ENCODE results near the gene PEA15.

PEA15 gene, protein sequence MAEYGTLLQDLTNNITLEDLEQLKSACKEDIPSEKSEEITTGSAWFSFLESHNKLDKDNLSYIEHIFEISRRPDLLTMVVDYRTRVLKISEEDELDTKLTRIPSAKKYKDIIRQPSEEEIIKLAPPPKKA

DNA sequence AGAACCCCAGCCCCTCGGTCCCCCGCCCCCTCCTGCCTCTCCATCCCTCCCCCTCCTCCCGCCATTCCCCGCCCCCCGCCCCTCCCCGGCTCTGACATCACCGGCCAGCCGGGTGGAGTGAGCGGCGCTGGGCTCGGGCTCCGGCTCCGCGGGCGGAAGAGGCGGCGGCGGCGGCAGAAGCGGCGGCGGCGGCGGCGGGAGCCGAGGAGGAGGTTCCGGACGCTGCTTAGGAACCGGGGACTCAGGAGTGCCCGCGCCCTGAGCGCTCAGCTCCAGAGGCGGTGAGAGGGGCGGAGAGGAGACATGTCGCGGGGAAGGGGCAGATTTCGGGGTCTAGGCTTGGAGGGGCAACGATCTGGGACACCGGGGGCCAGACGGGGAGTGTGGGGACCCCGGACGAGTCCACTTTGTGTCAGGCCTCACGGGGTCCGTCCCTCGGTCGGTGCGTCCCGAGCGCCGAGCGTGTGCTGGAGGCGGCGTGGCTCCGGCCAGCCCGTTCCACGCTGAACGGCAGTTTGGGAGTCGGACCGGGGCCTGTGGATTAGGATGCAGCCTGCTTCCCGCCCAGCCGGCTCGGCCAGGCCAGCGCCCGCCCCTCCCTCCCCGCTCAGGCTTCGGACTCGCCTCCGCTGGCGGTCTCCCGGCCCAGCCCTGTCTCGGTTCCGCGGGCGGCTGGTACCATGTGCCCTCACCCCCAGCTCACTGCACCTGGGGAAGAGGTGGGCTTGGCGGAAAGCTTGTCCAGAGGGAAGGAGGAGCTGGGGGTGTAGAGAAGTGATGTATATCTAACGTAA, at the start of gene PEA15:
Gene PEA15, plus strand, starts transcription at position 143 of the 794 bp plus-strand sequence. CDS start 6,161 bp downstream, outside the sequence.
- no peak for DNase-seq

DNA sequence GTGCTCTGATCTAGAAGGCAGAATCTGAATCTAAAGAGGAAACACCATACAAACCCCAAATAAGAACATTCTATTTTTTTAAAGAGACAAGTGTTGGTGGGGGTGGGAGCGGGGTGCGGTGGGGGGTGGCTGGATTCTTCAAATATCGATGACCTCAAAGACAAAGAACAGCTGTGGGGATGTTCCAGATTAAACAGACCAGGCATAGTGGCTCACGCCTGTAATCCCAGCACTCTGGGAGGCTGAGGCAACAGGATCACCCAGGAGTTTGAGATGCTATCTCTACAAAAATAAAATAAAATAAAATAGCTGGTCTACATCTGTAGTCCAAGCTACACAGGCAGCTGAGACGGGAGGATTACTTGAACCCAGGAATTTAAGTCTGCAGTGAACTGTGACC, 48.8 kb upstream of the PEA15 start:
- DNase-seq, result no peak

DNA sequence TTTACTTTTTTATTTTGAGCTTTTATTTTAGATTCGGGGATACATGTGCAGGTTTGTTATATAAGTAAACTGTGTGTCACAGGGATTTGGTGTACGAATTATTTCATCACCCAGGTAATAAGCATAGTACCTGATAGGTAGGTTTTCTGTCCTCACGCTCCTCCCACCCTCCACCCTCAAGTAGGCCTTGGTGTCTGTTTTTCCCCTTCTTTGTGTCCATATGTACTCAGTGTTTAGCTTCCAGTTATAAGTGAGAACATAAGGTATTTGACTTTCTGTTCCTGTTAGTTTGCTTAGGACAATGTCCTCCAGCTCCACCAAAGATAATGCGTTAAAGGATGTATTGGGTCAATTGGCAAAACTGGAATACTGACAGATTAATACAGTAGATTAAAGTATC, 48.0 kb upstream of the PEA15 start:
- DNase-seq, result no peak

DNA sequence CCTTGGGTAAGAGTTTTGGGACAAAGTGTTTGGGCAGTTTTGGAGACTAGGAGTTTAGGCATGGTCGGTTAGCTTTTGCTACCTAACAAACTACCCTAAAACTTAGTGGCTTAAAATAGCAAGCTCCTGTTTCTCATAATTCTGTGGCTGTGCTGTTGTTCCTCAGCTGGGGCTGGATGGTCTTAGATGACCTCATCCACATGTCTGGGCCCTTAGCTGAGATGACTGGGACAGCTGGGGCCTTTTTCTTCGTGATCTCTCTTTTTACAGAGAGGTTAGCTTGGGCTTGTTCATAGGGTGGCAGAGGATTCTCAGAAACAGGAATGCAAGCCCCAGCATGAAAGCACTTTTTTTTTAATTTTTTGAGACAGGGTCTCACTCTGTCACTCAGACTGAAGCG, 47.2 kb upstream of the PEA15 start:
- DNase-seq, result no peak

DNA sequence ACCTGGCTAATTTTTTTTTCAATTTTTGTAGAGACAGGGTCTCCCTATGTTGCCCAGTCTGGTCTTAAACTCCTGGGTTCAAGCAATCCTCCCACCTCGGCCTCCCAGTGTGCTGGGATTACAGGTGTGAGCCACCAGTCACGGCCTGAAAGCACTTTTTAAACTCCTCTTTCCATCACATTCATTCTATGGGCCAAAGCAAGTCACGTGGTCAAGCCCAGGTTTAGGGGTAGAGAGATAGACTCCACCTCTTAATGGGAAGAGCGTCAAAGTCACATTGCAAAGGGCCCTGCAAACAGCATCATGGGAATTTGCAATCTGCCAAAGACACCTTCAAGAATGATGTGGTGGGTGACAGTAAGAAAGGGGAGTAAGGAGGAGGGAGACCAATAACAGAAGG, 46.6 kb upstream of the PEA15 start:
- no peak for DNase-seq

DNA sequence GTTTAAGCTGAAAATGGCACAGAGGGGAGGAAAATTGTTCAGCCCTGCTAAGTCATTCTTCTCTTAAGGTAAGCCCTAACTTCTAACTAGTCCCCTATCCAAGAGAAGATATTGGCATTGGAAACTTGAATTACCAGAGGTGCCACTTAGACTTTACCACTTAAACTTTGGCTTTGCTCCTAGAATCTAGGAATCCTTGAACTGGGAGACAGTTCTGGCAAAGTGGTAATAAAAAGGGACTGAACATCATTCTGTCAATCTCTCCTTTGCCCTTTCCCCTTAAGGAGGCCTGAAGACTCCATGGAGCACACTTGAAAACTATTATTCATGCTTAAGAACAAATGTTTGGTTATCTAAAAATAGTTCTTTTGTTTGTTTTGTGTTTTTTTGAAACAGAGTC, 45.3 kb upstream of the PEA15 start:
- DNase-seq, result no peak

DNA sequence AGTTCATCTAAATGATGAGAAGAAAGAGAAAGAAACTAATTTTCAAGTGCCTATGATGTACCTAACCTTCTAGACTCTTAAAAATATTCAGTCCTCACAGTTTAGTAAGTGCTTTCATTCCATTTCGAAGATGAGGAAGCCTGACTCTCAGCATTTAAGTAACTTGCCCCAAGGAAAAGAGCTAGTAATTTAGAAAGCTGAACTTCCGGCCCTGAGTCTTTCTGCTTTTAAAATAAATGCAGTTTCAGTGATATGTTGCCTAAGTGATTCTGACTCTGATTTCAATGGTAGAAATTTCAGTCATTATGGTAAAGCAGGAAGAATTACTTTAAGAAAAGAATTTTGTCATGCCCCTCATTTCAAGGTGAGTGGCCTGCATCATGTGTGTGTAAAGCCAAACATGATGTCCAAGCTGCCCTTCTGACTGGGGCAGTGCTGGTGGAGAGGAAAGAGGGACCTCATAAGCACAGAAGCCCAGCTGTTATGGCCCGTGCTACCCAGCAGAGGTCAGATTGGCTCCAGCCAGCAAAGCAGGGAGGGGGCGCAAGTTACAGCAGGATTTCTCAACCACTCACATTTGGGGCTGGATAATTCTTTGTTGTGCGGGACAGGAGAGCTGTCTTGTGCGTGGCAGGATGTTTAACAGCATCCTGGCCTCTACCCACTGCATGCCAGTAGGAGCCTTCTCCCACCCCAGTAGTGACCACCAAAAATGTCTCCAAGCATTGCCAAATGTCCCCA, 43.0 kb upstream of the PEA15 start:
- no peak for DNase-seq

DNA sequence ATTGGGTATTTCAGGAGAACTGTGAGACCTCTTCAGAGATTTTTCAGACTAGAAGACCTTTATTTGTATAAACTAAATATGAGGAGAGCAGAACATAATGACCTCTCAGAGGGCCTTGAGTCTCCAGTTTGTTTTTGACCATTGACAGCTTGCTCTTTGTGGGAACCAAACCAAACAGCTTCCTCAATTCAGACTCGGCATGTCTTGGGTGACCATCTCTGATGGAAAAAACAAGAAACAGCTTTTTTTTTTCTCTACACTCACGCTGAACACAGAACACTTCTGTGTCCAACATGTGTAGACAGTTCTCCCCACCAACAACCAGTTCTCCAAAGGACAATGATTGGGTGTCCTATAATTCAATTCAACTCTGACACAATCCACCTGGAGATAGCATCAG, 42.3 kb upstream of the PEA15 start:
- no peak for DNase-seq

DNA sequence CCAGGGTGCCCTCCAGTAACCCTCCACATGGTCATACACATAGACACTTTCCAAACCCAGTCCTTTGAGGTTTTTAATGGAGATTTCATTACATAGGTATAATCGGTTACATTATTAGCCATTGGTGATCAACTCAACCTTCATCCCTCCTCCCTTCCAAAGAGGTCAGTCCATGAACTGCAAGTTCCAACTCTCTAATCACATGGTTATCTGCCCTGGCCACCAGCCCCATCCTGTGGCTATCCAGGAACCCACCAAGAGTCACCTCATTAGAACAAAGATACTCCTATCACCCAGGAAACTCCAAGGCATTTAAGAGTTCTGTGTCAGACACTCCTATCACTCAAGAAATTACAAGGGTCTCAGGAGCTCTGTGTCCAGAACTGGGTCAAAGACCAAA, 41.6 kb upstream of the PEA15 start:
- DNase-seq, result no peak

DNA sequence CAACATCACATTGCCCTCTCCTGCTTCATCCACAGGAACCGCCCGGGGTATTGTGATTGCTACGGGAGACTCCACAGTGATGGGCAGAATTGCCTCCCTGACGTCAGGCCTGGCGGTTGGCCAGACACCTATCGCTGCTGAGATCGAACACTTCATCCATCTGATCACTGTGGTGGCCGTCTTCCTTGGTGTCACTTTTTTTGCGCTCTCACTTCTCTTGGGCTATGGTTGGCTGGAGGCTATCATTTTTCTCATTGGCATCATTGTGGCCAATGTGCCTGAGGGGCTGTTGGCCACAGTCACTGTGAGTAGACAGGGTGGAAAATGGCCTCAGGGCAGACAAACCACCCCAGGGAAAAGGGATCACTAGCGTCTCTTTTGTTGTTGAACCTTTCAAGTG, 41.1 kb upstream of the PEA15 start:
- DNase-seq, result no peak

DNA sequence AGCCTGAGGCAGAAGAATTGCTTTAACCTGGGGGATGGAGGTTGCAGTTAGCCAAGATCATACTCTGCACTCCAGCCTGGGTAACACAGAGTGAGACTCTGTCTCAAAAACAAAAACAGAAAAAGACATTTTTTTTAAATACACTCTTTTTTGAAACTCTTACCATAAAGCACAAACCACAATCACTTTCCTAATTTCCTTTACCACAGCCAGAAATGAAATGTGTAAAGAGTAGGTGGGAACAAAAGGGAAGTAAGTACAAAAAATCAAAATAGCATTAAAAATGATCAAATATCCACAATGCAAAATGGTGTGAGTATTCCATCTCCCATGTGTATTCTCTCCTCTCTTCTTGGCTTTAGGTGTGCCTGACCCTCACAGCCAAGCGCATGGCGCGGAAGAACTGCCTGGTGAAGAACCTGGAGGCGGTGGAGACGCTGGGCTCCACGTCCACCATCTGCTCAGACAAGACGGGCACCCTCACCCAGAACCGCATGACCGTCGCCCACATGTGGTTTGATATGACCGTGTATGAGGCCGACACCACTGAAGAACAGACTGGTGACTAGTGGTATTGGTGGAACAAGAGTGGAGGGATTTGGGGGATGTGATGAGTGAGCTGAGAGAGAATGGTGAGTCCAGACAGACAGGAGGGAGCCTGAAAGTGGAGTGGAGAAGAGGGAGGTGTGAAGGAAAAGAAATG, 38.9 kb upstream of the PEA15 start:
- DNase-seq, result no peak

DNA sequence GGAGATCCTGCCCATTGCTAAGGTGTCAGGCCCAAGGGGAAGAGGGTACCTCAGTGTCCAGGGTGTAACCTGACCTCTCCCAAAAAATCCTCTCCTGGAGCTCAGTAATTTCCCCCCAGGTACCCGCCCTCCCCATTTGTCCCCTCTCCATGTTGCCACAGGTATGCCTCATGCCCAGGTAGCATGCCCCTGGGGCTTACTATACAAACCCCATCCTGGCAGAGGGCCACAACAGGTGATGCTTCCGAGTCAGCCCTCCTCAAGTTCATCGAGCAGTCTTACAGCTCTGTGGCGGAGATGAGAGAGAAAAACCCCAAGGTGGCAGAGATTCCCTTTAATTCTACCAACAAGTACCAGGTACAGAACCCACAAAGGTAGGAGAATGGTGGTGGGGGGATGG, 38.1 kb upstream of the PEA15 start:
- no peak for DNase-seq

DNA sequence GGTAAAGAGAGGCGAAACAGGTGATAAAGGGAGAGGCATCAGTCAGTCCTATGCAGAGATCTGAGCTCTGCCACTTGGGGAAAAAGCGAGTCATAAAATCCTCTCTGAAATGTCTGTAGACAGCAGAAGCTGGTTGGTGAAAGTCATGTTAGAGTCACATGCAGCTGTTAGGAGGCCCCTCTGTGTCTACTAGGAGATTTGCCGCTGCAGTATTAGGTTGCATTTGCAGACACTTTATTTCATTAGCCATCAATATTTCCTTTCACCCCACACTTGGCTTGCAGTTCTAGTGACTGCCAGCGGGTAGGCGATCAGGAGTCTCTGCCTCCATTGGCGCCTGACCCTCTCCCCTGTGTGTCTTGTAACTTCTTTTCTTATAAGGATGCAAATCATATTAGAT, 37.6 kb upstream of the PEA15 start:
- no peak for DNase-seq

DNA sequence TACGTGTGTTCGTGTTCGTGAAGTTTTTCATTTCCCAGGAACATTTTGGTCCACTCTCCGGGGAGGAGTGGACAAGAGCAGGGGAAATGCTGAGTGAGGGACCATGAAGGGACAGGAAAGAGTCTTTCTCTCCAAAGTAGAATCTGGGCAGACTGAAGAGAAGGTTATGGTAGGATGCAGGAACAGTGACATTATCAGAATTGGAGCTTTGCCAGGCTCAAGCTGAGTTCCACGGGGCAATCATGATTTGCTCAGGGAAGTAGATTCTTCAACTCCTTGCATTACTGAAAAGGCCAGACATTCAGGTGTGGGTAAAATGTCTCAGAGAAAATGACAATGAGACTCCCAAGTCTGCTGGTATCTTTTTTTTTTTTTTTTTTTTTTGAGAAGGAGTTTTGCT, 37.2 kb upstream of the PEA15 start:
- no peak for DNase-seq

DNA sequence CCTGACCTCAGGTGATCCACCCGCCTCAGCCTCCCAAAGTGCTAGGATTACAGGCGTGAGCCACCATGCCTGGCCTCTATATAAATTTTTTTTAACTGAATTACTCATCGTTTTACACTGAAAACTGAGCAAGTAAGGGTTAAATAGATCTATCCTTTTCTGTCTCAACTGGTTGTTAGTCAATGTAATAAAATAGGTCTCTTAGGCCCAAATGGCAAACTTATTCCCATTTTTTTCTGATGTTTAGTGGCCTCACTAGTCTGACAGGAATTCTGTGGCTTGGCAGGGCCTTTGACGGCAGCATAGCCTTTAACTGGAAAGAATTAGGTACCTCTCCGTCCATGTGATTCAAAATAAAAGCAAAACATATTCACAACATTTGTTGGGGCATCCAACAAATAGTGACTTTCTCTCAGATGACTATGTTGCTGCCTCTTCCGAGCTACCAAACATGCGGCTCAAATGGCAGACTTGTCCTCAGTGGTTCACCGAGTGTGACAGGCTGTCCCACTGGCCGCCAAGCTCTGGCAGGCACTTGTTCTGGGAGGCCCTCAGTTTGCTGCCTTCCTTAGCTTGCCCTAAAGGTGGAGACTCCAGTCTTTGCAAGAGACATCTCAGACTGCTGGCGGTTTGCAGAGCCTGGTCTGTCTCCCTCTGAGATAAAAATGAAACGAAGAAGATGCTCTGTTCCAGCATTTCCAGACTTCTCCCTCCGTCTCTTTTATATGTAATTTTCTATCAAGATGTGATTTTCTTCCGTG, 36.4 kb upstream of the PEA15 start:
- no peak for DNase-seq

DNA sequence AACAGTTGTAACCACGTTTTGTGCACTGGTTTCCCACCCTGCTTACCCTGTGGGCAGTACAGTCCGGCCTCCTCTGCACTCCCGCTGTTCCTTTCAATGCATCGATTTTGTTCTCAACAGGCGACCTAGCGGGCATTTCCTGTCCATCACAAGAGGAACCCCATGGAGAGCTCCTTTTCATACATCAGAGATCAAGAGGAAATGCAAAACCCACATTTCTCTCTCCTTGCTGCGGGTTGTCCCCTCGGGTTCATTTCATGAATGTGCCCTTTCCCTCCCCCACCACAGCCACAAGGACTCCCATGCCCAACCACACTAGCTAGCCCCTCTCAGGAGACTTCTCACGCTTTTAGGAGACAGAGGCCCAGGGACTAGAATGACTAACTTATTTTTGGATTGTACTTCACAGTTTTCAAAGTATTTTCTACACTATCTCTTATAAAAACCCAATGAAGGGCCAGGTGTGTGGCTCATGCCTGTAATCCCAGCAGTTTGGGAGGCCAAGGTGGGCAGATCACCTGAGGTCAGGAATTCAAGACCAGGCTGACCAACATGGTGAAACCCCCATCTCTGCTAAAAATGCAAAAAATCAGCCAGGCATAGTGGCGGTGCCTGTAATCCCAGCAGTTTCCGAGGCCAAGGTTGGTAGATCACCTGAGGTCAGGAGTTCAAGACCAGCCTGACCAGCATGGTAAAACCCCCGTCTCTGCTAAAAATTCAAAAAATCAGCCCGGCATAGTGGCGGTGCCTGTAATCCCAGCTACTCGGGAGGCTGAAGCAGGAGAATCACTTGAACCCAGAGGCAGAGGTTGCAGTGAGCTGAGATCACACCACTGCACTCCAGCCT, 35.4 kb upstream of the PEA15 start:
- peak; percentile 63 for DNase-seq

DNA sequence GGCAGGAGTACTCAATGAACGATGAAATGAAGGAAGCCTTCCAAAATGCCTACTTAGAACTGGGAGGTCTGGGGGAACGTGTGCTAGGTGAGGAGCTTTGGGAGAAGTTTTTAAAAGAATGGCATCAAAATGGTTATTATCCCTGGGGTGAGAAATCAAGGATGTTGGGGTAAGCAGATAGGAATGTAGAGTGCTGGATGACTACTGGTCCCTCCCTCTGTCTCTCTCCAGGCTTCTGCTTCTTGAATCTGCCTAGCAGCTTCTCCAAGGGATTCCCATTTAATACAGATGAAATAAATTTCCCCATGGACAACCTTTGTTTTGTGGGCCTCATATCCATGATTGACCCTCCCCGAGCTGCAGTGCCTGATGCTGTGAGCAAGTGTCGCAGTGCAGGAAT, 33.8 kb upstream of the PEA15 start:
- no peak for DNase-seq

DNA sequence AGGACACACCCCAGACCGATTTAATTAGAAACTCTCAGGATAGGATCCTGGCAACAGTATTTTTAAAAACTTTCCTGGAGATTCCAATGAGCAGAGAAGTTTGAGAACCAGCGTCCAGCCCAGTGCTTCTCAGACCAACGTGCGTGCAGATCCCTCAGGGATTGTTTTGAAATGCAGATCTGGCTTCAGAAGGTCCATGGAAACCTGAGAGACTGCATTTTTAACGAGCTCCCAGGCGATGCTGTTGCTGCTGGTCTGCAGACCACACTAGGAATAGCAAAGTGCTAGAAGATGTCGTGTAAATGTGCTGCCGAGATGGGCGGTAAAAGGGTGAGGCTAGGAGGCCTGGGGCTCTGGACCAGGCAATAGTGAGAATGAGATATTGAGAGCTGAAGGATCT, 33.2 kb upstream of the PEA15 start:
- DNase-seq, result no peak

DNA sequence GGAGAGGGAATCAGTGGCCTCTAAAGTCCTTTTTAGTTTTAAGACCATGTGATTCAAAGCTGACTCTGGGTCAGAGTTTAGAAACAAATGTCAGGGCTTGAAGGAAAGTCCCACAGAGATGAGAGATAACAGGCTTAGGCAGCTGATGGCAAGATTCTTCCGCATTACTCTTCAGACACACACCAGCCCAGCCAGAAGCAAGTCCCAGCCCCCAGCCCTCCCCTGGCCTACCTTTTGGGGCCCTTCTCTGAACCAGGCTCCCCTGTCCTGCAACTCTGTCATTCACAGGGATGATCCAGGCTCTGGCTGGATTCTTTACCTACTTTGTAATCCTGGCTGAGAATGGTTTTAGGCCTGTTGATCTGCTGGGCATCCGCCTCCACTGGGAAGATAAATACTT, 28.0 kb upstream of the PEA15 start:
- no peak for DNase-seq

DNA sequence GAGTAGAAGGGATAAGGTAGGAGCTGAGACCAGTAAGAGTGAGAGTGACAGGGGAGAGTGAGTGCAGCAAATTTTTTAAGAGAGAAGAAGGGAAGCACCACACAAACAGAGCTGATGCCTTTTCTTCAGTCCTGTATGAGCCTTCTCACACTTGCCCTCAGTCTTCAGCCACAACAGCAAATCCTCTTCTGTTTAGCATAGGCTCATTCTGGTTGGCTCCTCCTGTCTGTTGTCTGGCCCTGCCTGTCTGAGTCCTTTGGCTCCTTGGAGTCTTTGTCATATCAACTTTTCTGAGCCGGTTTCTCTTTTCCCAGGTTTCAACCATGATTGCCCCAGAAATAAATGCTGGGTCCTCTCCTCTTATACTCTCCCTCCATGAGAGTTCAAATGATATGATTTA, 27.5 kb upstream of the PEA15 start:
- no peak for DNase-seq

DNA sequence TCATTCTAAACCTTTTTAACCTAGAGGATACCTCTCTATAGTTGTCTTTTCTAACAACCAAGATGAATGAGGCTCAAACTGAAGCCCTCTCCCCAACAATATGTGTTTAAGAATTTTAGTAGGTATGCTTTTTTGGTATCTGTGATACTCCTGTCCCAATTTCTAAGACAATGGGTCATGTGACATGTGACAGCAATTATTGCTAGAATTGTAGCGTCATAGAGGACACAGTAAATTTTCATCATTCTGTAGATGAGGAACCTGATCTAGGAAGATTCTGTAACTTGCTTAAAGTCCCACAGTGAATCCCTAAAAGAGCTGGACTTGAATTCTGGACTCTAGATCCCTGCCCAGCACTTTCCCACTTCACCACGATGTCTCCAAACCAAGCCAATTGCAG, 26.5 kb upstream of the PEA15 start:
- DNase-seq, result no peak

DNA sequence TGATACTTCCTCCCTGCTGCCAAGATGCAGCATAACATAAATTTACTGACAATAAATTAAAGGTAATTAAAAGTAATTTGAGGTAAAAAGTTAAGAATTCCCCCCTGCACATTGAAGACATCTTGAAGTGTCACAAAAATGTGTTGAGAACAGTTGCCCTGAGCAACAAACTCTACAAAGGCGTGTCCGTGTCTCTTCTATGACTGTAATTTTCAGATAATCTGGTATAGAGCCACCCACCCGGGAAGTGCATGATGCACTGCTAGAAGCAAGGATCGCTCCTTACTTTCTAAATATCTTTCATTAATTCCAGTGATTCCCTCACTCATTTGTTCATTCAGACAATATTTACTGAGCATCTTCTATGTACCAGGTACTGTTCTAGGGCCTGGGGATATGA, 25.8 kb upstream of the PEA15 start:
- DNase-seq, result no peak

All from NCI-H2081 treated with DMSO at 0.1 percent for 48 hours (cell line).